CD14-positive monocyte (primary cell): ENCODE results near the gene MSRB3. TPM values are rescaled to one million over a fixed set of nuclear protein-coding genes. Genes with fewer than 3 reads are reported as not detected.

Source experiments
- DNase-seq, 3 donors: peaks; one replicate each; pipeline ENCODE4 v3.0.0-alpha.2; 2011 to 2022
- H2AFZ ChIP-seq: 2 replicates; pipeline ENCODE4 v1.6.0; 2012; ENCODE audit warnings: mild to moderate bottlenecking, low read depth, low read length, inconsistent platforms; ENCODE audit not compliant: insufficient read depth, poor library complexity, severe bottlenecking
- H3K27ac ChIP-seq, 2 donors: 1 replicate in 1 of 2; 2 replicates in 1 of 2; pipeline ENCODE4 v1.5.1; 2012 to 2013; ENCODE audit warnings: low read length in 2 of 2, control low read depth in 1 of 2, inconsistent platforms in 1 of 2, low read depth in 1 of 2, mild to moderate bottlenecking in 1 of 2
- H3K27me3 ChIP-seq, 2 donors: one replicate each; pipeline versions ENCODE4 v1.6.0 to v1.6.1; 2011 to 2013; ENCODE audit warnings: low read length in 2 of 2; ENCODE audit not compliant: control insufficient read depth in 2 of 2, insufficient read depth in 2 of 2
- H3K36me3 ChIP-seq, 2 donors: replicated peaks in 1 of 2; 1 replicate in 1 of 2; 2 replicates in 1 of 2; pipeline versions ENCODE4 v1.5.1 to v1.6.1; 2012 to 2013; ENCODE audit warnings: low read length in 2 of 2, control low read depth in 1 of 2, inconsistent platforms in 1 of 2, mild to moderate bottlenecking in 1 of 2; ENCODE audit not compliant: insufficient read depth in 2 of 2, control insufficient read depth in 1 of 2
- H3K4me1 ChIP-seq, 2 donors: 1 replicate in 1 of 2; 2 replicates in 1 of 2; pipeline versions ENCODE4 v1.5.1 to v1.6.1; 2012 to 2013; ENCODE audit warnings: low read length in 2 of 2, control low read depth in 1 of 2, inconsistent platforms in 1 of 2, mild to moderate bottlenecking in 1 of 2, moderate library complexity in 1 of 2; ENCODE audit not compliant: insufficient read depth in 2 of 2, control insufficient read depth in 1 of 2
- H3K4me2 ChIP-seq: replicated peaks from 2 replicates; pipeline ENCODE3; 2012; ENCODE audit warnings: low read length, moderate library complexity, mild to moderate bottlenecking; ENCODE audit not compliant: poor library complexity, severe bottlenecking; ENCODE audit errors: extremely low read depth
- H3K4me3 ChIP-seq, 3 experiments: fragments of 200-600 bp in 1 of 3; sonication (generic) in 1 of 3; replicated peaks in 1 of 3; 1 replicate in 2 of 3; 2 replicates in 1 of 3; pipeline ENCODE4 v1.5.1; 2011 to 2013; ENCODE audit warnings: low read length in 3 of 3, mild to moderate bottlenecking in 3 of 3, control low read depth in 2 of 3, low read depth in 2 of 3, inconsistent platforms in 1 of 3, moderate library complexity in 1 of 3
- H3K79me2 ChIP-seq: 2 replicates; pipeline ENCODE4 v1.6.0; 2012; ENCODE audit warnings: mild to moderate bottlenecking, control low read depth, inconsistent platforms, low read length, moderate library complexity; ENCODE audit not compliant: insufficient read depth
- H3K9ac ChIP-seq: 2 replicates; pipeline ENCODE4 v1.6.0; 2017; ENCODE audit warnings: low read length, mild to moderate bottlenecking; ENCODE audit not compliant: insufficient read depth, poor library complexity, severe bottlenecking
- H3K9me3 ChIP-seq, 2 donors: replicated peaks in 1 of 2; 1 replicate in 1 of 2; 2 replicates in 1 of 2; pipeline versions ENCODE4 v1.5.1 to v1.6.1; 2012 to 2013; ENCODE audit warnings: low read length in 2 of 2, control low read depth in 1 of 2; ENCODE audit not compliant: control insufficient read depth in 1 of 2, insufficient read depth in 1 of 2
- H4K20me1 ChIP-seq: 2 replicates; pipeline ENCODE4 v1.6.0; 2012; ENCODE audit warnings: mild to moderate bottlenecking, low read length, control low read depth, moderate library complexity; ENCODE audit not compliant: insufficient read depth
- H3K27ac Mint-ChIP-seq, 7 donors: one replicate each; pipeline ENCODE4 v1.8.0; 2020; ENCODE audit warnings: mild to moderate bottlenecking in 7 of 7, mixed read lengths in 7 of 7, moderate library complexity in 6 of 7, inconsistent platforms in 2 of 7
- H3K27me3 Mint-ChIP-seq, 3 donors: one replicate each; pipeline ENCODE4 v1.8.0; 2021 to 2022; ENCODE audit warnings: low read depth in 3 of 3, mild to moderate bottlenecking in 3 of 3, mixed read lengths in 3 of 3, moderate library complexity in 3 of 3, inconsistent platforms in 1 of 3
- H3K36me3 Mint-ChIP-seq, 2 donors: one replicate each; pipeline ENCODE4 v1.8.0; 2020; ENCODE audit warnings: mixed read lengths in 2 of 2, inconsistent platforms in 1 of 2, mild to moderate bottlenecking in 1 of 2
- H3K4me1 Mint-ChIP-seq: one replicate; pipeline ENCODE4 v1.8.0; 2020; ENCODE audit warnings: mild to moderate bottlenecking, mixed read lengths
- H3K4me3 Mint-ChIP-seq, 2 donors: one replicate each; pipeline ENCODE4 v1.8.0; 2020; ENCODE audit warnings: mild to moderate bottlenecking in 2 of 2, mixed read lengths in 2 of 2, moderate library complexity in 1 of 2
- H3K9me3 Mint-ChIP-seq, 7 donors: one replicate each; pipeline ENCODE4 v1.8.0; 2020 to 2022; ENCODE audit warnings: mixed read lengths in 7 of 7, mild to moderate bottlenecking in 6 of 7, moderate library complexity in 6 of 7, inconsistent platforms in 2 of 7
- WGBS: methylation state at CpG from one replicate; pipeline ENCODE4 v1.1.5; 2013; ENCODE audit warnings: missing lambda C conversion rate; ENCODE audit not compliant: insufficient coverage; 5-methylcytosine and 5-hydroxymethylcytosine counted together
- intact Hi-C, 2 donors: fragments of 100-400 bp; cut with micrococcal nuclease; formaldehyde crosslinking; loops; one replicate each; pipeline versions ENCODE4 v1.15.0 to v1.15.1; 2023
- polyA plus RNA-seq, 3 donors: library from polyadenylated mRNA; depleted of rRNA in 1 of 3; unstranded in 2 of 3; stranded (reverse) in 1 of 3; fragments of 300-500 nt in 2 of 3; fragments of >200 nt in 1 of 3; fragmentation: Illumina TruSeq in 2 of 3; gene quantifications; 1 replicate in 2 of 3; 2 replicates in 1 of 3; pipeline ENCODE4 v1.2.3, GENCODE V29; 2012 to 2021
- TF ChIP-seq, protein P1 (sequence below): fragments of 200-600 bp; IDR thresholded peaks from one replicate; pipeline ENCODE4 v1.8.0; 2022; ENCODE audit warnings: antibody characterized with exemption, mild to moderate bottlenecking

The MSRB3 gene
- polyA plus RNA-seq, 3 donors: 0.25 to 1.1 (median 1.0) TPM

- 100% methylated on average over 1 of the region's 3 CpGs for WGBS
- Mint-ChIP-seq H3K4me1 (peaks cover 3% of the 10 kb centered on the region), H3K27ac (no peak overlapping the region), H3K36me3 (peaks cover 0 to 2% of the 10 kb centered on the region in 2 donors), H3K4me3 (no peak overlapping the region), H3K27me3 (no peaks in the 10 kb centered on the region), H3K9me3 (peaks cover 0 to 11% (median 3%) of the 10 kb centered on the region in 7 donors)
- Histone ChIP-seq H4K20me1 (no peaks in the 10 kb centered on the region), H3K9me3 (no peaks in the 10 kb centered on the region), H3K4me2 (no peak overlapping the region), H3K36me3 (no peaks in the 10 kb centered on the region), H3K27me3 (no peaks in the 10 kb centered on the region), H3K27ac (no peak overlapping the region), H3K4me1 (no peaks in the 10 kb centered on the region), H3K9ac (no peak overlapping the region), H3K4me3 (no peak overlapping the region), H2AFZ (no peak overlapping the region), H3K79me2 (no peaks in the 10 kb centered on the region)
- TF ChIP-seq, protein P1, sequence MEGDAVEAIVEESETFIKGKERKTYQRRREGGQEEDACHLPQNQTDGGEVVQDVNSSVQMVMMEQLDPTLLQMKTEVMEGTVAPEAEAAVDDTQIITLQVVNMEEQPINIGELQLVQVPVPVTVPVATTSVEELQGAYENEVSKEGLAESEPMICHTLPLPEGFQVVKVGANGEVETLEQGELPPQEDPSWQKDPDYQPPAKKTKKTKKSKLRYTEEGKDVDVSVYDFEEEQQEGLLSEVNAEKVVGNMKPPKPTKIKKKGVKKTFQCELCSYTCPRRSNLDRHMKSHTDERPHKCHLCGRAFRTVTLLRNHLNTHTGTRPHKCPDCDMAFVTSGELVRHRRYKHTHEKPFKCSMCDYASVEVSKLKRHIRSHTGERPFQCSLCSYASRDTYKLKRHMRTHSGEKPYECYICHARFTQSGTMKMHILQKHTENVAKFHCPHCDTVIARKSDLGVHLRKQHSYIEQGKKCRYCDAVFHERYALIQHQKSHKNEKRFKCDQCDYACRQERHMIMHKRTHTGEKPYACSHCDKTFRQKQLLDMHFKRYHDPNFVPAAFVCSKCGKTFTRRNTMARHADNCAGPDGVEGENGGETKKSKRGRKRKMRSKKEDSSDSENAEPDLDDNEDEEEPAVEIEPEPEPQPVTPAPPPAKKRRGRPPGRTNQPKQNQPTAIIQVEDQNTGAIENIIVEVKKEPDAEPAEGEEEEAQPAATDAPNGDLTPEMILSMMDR: no peak
- no peak for DNase-seq
- intact Hi-C loops: no loop called here
These were observed 152.3 kb downstream of the MSRB3 start for GRCh38 chr12:65430571-65431306.

DNA sequence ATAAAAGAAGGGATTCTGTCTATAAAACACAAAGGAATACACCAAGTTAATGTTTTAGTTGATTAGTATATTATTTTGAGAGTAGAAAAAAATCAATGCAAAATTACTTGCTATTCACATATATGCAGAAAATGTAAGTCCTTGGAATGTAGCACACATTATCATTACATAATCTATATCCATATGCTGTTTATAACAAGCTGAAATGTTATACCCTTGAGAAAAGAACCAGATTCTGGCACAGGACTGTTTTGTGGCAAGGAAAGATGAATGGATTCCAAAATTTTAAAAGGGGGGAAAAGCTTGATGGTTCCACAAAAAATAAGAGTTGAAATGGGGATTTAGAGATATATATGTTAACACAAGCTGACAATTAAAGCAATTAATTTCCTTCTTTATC lies 153.6 kb downstream of the MSRB3 start:
- no peak overlapping the region for H3K27ac Mint-ChIP-seq
- no peak overlapping the region for H3K4me3 Mint-ChIP-seq
- H3K27me3 Mint-ChIP-seq: no peaks in the 10 kb centered on the region
- Histone ChIP-seq H4K20me1 (no peaks in the 10 kb centered on the region), H3K79me2 (no peaks in the 10 kb centered on the region), H2AFZ (no peak overlapping the region), H3K4me1 (no peaks in the 10 kb centered on the region), H3K4me3 (no peak overlapping the region), H3K9ac (no peak overlapping the region), H3K4me2 (no peak overlapping the region), H3K9me3 (no peaks in the 10 kb centered on the region), H3K27ac (no peak overlapping the region), H3K27me3 (no peaks in the 10 kb centered on the region), H3K36me3 (no peaks in the 10 kb centered on the region)
- H3K9me3 Mint-ChIP-seq: peaks cover 0 to 4% (median 0%) of the 10 kb centered on the region in 7 donors
- intact Hi-C loops: no loop called here
- no peak for DNase-seq
- TF ChIP-seq, protein P1: no peak
- no peaks in the 10 kb centered on the region for H3K36me3 Mint-ChIP-seq
- H3K4me1 Mint-ChIP-seq: peaks cover 3% of the 10 kb centered on the region
